NCI-H1105 treated with DMSO at 0.1 percent for 48 hours (cell line): ENCODE measurements around the gene CUL5.

ENCODE experiments used
- DNase-seq: peaks from one replicate; lab custom pipeline; 2025; lab: John Stamatoyannopoulos, UW

CUL5 gene

DNA sequence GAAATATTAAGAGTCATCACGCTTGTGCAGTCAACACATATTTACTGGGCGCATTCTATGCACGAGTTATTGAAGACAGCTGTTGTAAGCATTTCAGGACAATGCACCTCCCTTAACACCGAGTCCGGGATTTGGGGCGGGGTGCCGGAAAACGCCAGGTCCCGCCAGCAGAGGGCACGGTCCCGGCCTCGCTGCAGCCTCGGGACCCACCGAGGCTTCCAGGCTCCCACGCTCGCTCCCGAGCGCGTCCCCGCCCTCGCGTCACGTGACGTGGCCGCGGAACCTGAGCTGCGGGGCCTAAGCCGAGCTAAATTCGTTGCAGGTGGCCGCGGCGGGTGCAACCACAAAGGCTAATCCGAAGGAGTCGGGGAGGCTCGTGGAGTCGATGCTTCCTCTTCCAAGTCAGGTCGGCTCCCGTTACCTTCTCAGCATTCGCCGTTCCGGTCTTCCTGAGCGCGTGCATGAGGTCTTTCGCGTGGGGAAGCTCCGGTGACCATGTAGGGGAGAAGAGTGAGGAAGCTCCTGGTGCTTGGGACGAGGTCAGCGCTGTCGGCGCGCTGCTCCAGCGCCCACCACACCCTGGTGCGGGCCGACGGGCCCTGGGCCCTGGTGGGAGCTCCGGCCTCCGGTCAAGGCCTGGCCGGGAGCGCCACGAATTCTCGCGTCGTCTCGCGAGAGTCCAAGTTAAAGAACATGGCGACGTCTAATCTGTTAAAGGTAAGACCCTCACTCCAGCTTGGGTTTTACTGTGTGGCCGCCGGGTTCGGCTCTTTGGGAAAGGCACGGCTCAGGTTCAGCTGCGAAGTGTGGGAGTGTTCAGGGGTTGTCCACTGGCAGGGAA is at the start of gene CUL5:
Gene CUL5, plus strand, starts transcription at position 243 of the 841 bp plus-strand sequence. Its CDS starts 451 bp downstream, at position 694.
- peak; percentile 83 for DNase-seq

DNA sequence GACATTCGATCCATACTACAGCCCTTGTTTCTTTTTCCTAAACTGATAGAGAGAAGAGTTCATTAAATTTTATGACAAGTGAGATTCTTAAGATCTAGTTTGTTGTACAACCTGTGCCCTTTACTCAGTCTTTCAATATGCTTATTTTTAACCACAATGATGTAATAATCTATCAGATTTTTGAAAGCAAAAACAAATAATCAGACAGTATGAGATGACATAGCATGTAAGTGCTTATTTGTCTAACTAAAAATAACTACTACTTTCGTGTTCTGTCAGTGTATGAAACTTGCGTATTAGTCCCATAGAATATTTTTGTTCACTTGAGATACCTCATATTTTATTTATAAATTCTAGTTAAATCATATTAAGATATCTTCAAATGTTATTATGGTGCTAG is 47.2 kb upstream of the CUL5 start:
- no peak for DNase-seq

GRCh38 chr11:107962181-107962580 is 46.5 kb upstream of the CUL5 start:
- DNase-seq: no peak

DNA sequence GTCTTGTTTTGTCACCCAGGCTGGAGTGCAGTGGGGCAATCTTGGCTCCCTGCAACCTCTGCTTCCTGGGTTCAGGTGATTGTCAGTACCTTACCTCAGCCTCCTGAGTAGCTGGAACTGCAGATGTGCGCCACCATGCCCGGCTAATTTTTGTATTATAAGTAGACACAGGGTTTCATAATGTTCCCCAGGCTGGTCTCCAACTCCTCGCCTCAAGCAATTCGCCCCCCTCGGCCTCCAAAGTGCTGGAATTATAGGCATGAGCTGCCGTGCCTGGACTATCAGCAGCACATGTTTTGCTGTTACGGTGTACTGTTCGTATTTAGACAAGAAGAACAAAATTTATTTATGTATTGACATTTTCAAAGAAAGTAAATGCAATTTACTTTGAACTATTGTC is 45.6 kb upstream of the CUL5 start:
- DNase-seq: no peak

GRCh38 chr11:107969219-107969618 is 39.5 kb upstream of the CUL5 start:
- DNase-seq: no peak

DNA sequence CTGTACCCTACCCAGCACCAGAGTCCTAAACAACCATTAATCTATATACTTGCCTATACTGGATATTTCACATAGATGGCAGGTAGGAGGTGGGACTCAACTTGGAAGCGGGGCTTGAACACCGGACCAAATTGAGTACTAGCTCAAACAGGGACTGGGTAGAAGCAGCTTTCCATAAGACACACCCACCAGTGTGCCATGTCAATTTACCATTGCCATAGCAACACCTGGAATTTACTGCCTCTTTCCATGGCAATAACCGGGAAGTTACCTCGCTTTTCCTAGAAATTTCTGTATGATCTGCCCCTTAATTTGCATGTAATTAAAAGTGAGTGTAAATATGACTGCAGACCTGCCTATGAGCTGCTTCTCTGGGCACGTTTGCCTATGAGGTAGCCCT is 38.6 kb upstream of the CUL5 start:
- no peak for DNase-seq

- DNase-seq: no peak
These were observed 35.1 kb upstream of the CUL5 start for GRCh38 chr11:107973641-107974040.

DNA sequence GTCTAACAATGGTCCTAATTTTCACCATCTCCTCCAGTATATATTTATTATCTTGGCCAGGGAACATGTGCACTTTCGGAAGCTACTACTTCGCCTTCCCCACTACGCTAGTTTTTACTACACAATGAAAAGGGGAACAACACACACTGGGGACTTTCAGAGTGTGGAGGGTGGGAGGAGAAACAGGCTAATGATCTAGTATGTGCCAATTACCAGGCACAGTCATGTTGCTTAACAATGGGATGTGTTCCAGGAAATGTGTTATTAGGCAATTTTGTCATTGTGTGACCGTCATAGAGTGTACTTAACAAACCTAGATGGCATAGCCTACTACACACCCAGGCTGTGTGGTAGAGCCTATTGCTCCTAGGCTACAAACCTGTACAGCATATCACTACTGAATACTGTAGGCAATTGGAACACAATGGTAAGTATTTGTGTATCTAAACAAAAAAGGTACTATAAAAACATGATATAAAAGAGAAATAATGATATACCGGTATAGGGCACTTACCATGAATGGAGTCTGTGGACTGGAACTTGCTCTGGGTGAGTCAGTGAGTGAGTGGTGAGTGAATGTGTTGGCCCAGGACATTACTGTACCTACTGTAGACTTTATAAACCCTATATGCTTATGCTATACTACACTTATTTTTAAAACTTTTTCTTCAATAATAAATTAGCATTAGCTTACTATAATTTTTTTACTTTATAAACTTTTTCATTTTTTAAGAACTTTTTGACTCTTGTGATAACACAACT is 20.1 kb upstream of the CUL5 start:
- no peak for DNase-seq

DNA sequence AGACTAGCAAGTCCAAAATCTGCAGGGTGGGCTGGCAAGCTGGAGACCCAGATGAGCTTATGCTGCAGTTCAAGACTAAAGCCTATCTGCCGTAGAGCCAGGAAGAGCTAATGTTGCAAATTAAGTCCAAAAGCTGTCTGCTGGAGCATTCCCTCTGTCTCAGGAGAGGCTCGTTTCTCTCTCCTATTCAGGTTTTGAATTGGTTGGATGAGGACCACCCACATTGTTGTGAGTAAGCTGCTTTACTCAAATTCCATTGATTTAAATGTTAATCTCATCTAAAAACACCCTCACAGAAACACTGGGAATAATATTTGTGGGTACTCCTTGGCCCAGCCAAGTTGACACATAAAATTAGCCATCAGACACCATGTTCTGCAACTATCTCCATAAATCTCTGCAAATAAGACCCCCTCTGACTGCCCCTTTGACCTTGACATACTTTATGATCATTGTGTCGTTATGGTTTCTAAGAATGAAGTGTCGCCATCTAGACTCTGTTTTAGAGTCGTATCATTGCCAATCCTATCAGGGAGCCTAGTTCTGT is 16.8 kb upstream of the CUL5 start:
- no peak for DNase-seq

DNA sequence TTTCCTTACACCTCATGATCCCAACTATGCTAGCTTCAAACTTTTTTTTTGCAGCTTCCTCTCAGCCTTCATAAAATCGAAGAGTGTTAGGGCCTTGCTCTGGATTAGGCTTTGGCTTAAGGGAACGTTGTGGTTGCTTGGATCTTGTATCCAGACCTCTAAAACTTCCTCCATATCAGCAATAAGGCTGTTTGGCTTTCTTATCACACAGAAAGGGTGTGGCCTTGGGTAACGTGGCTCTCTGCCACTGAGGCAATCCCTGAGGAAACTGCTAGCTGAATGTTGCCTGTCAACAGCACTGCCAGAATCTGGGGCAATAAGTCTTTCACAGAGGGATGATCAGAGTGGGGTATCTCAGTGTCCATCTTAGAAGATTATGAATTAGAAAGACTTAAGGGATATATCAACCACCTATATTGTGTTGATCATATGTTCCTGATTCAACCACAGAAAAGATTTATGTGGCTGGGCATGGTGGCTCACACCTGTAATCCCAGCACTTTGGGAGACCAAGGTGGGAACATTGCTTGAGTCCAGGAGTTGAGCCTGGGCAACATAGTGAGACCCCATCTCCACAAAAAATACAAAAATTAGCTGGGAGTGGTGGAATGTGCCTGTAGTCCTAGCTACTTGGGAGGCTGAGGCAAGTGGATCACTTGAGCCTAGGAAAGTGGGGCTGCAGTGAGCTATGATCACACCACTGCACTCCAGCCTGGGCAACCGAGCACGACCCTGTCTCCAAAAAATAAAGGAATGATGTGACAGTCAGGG is 12.5 kb upstream of the CUL5 start:
- DNase-seq: no peak

- DNase-seq: no peak
These were observed 9.9 kb upstream of the CUL5 start for GRCh38 chr11:107998761-107999160.

DNA sequence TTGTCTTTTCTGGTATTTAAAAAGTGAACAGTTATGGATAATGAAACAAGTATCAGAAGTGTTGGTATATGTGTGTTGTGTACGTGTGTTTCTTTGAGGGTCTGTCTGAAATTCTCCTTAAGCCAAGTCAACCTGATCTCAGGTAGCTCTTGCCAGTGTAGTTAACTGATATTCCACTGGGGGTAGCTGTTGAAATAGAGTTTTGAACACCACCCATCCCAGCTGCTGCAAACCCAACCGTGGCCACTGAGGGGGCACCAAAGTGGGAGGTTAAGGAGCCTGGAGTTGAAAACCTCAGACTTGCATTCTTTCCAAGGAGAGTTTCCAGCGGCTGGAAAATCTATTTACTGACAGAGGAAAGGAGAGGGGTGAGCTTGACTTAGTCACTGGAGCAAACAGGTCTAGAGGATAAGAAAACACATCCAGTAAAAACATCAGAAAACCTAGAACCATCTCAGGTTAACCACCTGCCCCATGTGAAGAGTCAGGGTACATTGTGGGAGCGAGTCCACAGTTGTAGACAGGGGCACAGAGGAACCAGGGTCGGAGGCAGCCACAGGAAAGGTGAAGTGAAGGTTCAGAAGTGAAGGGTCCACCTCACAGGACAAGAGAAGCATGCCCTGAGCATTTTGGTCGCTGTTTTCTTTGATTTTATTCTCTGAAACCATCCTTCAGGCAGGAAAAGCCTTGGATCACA is 8.8 kb upstream of the CUL5 start:
- DNase-seq: peak; percentile 10

DNA sequence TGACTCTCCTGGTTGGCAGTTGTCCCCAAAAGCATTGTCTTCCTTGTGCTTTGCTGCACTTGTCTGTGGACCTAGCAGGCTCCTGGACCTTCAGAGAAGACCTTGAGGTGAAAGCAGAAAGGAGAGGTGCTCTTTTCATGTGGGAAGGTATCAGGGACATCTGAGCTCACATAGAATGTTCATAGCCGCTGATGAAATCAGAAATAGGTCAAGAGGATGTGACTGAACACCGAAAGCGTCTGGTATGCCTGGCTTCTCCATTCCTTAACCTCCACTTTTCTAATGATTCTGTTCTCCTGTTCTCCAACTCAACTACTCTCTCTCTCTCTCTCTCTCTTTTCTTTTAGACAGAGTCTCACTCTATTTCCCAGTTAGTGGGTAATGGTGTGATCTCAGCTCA is 6.2 kb upstream of the CUL5 start:
- no peak for DNase-seq

- DNase-seq: no peak
These were observed 5.1 kb upstream of the CUL5 start for GRCh38 chr11:108003623-108004022.

GRCh38 chr11:108007819-108008218 is 879 bp upstream of the CUL5 start:
- DNase-seq: no peak

DNA sequence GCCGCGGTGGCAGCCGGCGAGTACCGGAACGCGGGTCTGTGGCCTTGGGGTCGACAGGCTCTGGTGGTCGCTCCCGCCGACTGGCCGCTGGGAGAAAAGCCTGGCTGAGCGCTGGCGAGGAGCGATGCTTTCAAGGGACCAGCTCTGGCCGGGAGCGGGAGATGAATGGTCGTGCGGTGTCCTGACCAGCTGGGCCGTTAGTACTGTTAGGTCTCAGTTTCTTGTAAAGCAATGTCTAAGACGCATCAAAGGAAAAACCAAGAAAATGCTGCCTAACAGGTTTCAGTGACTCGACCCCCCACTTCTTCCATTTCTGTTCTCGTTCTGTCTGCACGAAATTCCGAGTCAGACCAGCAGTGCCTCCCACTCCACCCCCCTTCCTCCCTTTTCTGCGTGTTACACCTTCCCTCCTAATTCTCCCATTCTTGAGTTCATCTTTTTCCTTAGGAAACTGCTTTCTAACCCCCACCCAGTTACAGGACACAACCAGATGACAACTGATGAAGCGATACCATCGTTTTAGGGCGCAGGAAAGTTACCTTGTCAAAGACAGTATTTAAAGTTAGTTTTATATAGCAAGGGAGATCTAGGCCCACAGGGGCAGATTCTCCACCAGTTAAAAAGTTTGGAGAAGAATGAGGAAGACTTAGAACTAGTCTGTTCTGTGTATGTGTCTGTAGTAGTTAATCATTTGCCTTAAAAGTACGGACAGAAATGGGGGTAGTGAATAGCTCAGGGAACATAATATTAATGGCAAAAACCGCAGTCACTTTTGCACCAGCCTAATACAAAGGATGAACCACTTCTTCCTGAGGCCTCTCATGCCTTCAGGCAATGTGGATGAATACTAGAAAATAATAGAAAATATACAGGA is 1.0 kb downstream of the CUL5 start:
- peak; percentile 45 for DNase-seq

- DNase-seq: no peak
These were observed 3.5 kb downstream of the CUL5 start for GRCh38 chr11:108012139-108012725.

DNA sequence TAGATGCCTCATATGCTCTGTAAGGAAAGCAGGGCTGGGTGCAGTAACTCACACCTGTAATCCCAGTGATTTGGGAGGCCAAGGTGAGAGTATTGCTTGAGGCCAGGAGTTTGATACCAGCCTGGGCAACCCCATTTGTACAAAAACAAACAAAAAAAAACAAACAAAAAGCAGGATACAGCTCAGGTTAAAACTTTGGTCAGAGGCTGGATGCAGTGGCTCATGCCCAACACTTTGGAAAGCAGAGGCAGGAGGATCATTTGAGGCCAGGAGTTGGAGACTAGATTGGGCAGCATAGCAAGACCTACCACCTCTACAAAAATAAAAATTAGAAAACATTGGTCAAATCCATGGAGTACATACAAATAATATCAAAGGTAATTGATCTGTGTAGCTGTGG is 7.9 kb downstream of the CUL5 start:
- DNase-seq: no peak

DNA sequence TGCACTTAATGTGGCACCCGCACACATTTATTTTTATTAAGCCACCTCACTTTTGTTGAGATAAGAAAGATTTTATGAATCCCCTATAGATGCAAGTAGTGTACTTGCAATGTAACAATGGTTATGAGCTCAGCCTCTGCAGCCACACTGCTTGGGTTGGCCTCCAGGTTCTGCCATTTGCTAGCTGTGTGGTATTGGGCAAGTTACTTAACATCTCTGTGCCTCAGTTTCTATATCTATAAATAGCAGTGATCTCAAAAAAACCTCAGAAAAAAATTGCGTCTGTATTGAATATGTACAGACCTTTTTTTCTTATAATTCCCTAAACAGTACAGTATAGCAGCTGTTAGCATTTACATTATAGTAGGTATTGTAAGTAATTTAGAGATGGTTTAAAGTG is 10.0 kb downstream of the CUL5 start:
- no peak for DNase-seq

DNA sequence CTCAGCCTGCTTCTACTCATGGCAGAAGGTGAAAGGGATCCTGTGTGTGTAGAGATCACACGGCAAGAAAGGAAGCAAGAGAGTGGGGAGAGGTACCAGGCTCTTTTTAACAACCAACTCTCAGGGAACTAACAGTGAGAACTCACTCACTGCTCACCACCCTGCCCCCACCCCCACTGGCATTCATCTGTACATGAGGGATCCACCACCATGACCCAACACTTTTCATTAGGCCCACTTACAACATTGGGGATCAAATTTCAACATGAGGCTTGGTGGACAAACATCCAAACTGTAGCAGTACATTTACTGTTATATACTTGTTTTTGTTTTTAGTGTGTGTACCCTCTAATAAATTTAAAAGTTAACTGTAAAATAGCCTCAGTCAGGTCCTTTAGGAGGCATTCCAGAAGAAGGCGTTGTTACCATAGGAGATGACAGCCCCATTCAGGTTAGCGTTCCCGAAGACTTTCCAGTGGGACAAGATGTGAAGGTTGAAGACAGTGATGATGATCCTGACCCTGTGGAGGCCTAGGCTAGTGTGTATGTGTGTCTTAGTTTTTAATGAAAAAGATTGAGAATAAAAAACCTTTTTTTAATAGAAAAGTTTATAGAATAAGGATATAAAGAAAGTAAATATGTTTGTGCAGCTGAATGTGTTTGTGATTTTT is 11.3 kb downstream of the CUL5 start:
- DNase-seq: no peak
